Gastrocnemius medialis (tissue), 4 donors: ENCODE measurements around the gene HSPA12B.

Experiments used
- POLR2A ChIP-seq, 2 donors: fragments of 450-650 bp; IDR thresholded peaks; one replicate each; pipeline ENCODE4 v1.6.1; 2017; ENCODE audit warnings: antibody characterized with exemption in 2 of 2, mild to moderate bottlenecking in 2 of 2, moderate library complexity in 2 of 2
- TF ChIP-seq, protein P1 (sequence below), 5 experiments: fragments of 450-650 bp in 3 of 5; fragments of 200-600 bp in 2 of 5; sonication (generic) in 2 of 5; IDR thresholded peaks in 4 of 5; conservative IDR thresholded peaks in 1 of 5; 1 replicate in 4 of 5; 2 replicates in 1 of 5; pipeline ENCODE4 v1.5.1; 2016 to 2019; ENCODE audit warnings: antibody characterized with exemption in 5 of 5, mild to moderate bottlenecking in 3 of 5, moderate library complexity in 3 of 5

DNA sequence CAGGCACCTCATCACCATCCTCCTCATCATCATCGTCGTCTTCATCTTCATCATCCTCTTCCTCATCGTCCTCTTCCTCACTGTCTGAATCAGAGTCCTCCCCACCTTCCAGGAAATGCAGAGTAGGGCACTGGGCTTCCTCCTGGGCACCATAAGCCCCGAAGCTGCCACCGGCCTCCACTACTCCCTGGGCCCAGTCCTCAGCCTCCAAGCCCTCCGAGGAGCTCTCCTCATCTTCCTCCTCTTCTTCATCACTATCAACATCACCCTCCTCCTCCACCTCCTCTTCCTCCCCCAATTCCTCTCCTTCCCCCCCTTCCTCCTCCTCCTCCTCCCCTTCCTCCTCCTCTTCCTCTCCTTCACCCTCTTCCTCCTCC, 52.4 kb downstream of the HSPA12B start:
- TF ChIP-seq, protein P1, sequence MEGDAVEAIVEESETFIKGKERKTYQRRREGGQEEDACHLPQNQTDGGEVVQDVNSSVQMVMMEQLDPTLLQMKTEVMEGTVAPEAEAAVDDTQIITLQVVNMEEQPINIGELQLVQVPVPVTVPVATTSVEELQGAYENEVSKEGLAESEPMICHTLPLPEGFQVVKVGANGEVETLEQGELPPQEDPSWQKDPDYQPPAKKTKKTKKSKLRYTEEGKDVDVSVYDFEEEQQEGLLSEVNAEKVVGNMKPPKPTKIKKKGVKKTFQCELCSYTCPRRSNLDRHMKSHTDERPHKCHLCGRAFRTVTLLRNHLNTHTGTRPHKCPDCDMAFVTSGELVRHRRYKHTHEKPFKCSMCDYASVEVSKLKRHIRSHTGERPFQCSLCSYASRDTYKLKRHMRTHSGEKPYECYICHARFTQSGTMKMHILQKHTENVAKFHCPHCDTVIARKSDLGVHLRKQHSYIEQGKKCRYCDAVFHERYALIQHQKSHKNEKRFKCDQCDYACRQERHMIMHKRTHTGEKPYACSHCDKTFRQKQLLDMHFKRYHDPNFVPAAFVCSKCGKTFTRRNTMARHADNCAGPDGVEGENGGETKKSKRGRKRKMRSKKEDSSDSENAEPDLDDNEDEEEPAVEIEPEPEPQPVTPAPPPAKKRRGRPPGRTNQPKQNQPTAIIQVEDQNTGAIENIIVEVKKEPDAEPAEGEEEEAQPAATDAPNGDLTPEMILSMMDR (IDR thresholded peaks at IDR 0.05 in 4 of 5, conservative IDR thresholded peaks at IDR 0.05 in 1 of 5): no peak
- TF ChIP-seq POLR2A (IDR thresholded peaks at IDR 0.05): no peak
